ENCODE data around the gene SLC34A1.

Gene SLC34A1

GRCh38 chr5:177434437-177434836, 50.2 kb downstream of the SLC34A1 start:
- Histone ChIP-seq H3K36me3 (ENCODE audit: control insufficient read depth in 2 of 2, insufficient read depth in 2 of 2, low read length in 2 of 2) (peaks cover 18 to 39% of the 10 kb centered on the region in 2 donors), H3K27me3 (ENCODE audit: control insufficient read depth in 1 of 2, insufficient read depth in 2 of 2, low read length in 2 of 2) (no peaks in the 10 kb centered on the region), H3K9me3 (ENCODE audit: control insufficient read depth in 2 of 2, low read length in 2 of 2) (no peaks in the 10 kb centered on the region), H3K4me1 (ENCODE audit: control insufficient read depth, insufficient read depth, low read length) (peaks cover 20% of the 10 kb centered on the region), H3K4me3 (ENCODE audit: low read length in 2 of 2) (no peak overlapping the region), H3K9ac (ENCODE audit: low read length in 2 of 2) (no peak overlapping the region), H3K27ac (ENCODE audit: low read length) (no peak overlapping the region)

GRCh38 chr5:177434942-177435738, 50.9 kb downstream of the SLC34A1 start:
- Histone ChIP-seq H3K4me1 (ENCODE audit: control insufficient read depth, insufficient read depth, low read length) (peaks cover 20% of the 10 kb centered on the region), H3K4me3 (ENCODE audit: low read length in 2 of 2) (no peak overlapping the region), H3K27me3 (ENCODE audit: control insufficient read depth in 1 of 2, insufficient read depth in 2 of 2, low read length in 2 of 2) (no peaks in the 10 kb centered on the region), H3K9me3 (ENCODE audit: control insufficient read depth in 2 of 2, low read length in 2 of 2) (no peaks in the 10 kb centered on the region), H3K9ac (ENCODE audit: low read length in 2 of 2) (no peak overlapping the region), H3K27ac (ENCODE audit: low read length) (no peak overlapping the region), H3K36me3 (ENCODE audit: control insufficient read depth in 2 of 2, insufficient read depth in 2 of 2, low read length in 2 of 2) (peaks cover 18 to 40% of the 10 kb centered on the region in 2 donors)

GRCh38 chr5:177435847-177436536, 51.8 kb downstream of the SLC34A1 start:
- H3K4me1 ChIP-seq (ENCODE audit: control insufficient read depth, insufficient read depth, low read length), result peaks cover 16% of the 10 kb centered on the region
- H3K9ac ChIP-seq (ENCODE audit: low read length in 2 of 2), result no peak overlapping the region
- H3K27ac ChIP-seq (ENCODE audit: low read length), result no peak overlapping the region
- no peak overlapping the region for H3K4me3 ChIP-seq (ENCODE audit: low read length in 2 of 2)
- H3K27me3 ChIP-seq (ENCODE audit: control insufficient read depth in 1 of 2, insufficient read depth in 2 of 2, low read length in 2 of 2), result no peaks in the 10 kb centered on the region
- no peaks in the 10 kb centered on the region for H3K9me3 ChIP-seq (ENCODE audit: control insufficient read depth in 2 of 2, low read length in 2 of 2)
- H3K36me3 ChIP-seq (ENCODE audit: control insufficient read depth in 2 of 2, insufficient read depth in 2 of 2, low read length in 2 of 2), result peaks cover 18 to 40% of the 10 kb centered on the region in 2 donors

DNA sequence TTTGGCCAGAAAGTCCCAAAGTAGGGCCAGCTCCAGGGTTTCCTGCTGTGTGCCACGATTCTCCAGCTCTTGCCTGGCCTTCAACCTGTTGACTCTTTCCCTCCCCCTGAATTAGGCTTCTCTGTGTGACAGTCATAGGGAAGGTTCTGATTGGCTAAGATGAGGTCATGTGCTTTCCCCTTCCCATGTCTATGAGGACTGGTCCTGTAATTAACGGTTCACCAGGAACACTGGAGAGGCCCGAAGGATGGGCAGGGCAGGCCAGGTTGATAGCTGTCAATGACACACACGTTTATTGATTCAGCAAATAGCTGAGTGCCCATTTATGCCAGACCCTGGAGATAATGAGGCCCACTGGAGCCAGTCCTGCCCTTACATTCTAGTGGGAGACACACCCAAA, 53.4 kb downstream of the SLC34A1 start:
- Histone ChIP-seq H3K36me3 (ENCODE audit: control insufficient read depth in 2 of 2, insufficient read depth in 2 of 2, low read length in 2 of 2) (peaks cover 18 to 33% of the 10 kb centered on the region in 2 donors), H3K9me3 (ENCODE audit: control insufficient read depth in 2 of 2, low read length in 2 of 2) (no peaks in the 10 kb centered on the region), H3K4me3 (ENCODE audit: low read length in 2 of 2) (no peak overlapping the region), H3K4me1 (ENCODE audit: control insufficient read depth, insufficient read depth, low read length) (peaks cover 3% of the 10 kb centered on the region), H3K27me3 (ENCODE audit: control insufficient read depth in 1 of 2, insufficient read depth in 2 of 2, low read length in 2 of 2) (no peaks in the 10 kb centered on the region), H3K27ac (ENCODE audit: low read length) (no peak overlapping the region), H3K9ac (ENCODE audit: low read length in 2 of 2) (no peak overlapping the region)

GRCh38 chr5:177438468-177438867, 54.2 kb downstream of the SLC34A1 start:
- no peak overlapping the region for H3K4me3 ChIP-seq (ENCODE audit: low read length in 2 of 2)
- no peaks in the 10 kb centered on the region for H3K4me1 ChIP-seq (ENCODE audit: control insufficient read depth, insufficient read depth, low read length)
- H3K36me3 ChIP-seq (ENCODE audit: control insufficient read depth in 2 of 2, insufficient read depth in 2 of 2, low read length in 2 of 2), result peaks cover 18 to 28% of the 10 kb centered on the region in 2 donors
- H3K9ac ChIP-seq (ENCODE audit: low read length in 2 of 2), result no peak overlapping the region
- no peaks in the 10 kb centered on the region for H3K27me3 ChIP-seq (ENCODE audit: control insufficient read depth in 1 of 2, insufficient read depth in 2 of 2, low read length in 2 of 2)
- H3K27ac ChIP-seq (ENCODE audit: low read length), result no peak overlapping the region
- H3K9me3 ChIP-seq (ENCODE audit: control insufficient read depth in 2 of 2, low read length in 2 of 2), result no peaks in the 10 kb centered on the region

GRCh38 chr5:177439518-177440053, 55.4 kb downstream of the SLC34A1 start:
- Histone ChIP-seq H3K27ac (ENCODE audit: low read length) (no peak overlapping the region), H3K27me3 (ENCODE audit: control insufficient read depth in 1 of 2, insufficient read depth in 2 of 2, low read length in 2 of 2) (no peaks in the 10 kb centered on the region), H3K4me3 (ENCODE audit: low read length in 2 of 2) (no peak overlapping the region), H3K4me1 (ENCODE audit: control insufficient read depth, insufficient read depth, low read length) (no peaks in the 10 kb centered on the region), H3K36me3 (ENCODE audit: control insufficient read depth in 2 of 2, insufficient read depth in 2 of 2, low read length in 2 of 2) (peaks cover 11 to 18% of the 10 kb centered on the region in 2 donors), H3K9me3 (ENCODE audit: control insufficient read depth in 2 of 2, low read length in 2 of 2) (no peaks in the 10 kb centered on the region), H3K9ac (ENCODE audit: low read length in 2 of 2) (no peak overlapping the region)

DNA sequence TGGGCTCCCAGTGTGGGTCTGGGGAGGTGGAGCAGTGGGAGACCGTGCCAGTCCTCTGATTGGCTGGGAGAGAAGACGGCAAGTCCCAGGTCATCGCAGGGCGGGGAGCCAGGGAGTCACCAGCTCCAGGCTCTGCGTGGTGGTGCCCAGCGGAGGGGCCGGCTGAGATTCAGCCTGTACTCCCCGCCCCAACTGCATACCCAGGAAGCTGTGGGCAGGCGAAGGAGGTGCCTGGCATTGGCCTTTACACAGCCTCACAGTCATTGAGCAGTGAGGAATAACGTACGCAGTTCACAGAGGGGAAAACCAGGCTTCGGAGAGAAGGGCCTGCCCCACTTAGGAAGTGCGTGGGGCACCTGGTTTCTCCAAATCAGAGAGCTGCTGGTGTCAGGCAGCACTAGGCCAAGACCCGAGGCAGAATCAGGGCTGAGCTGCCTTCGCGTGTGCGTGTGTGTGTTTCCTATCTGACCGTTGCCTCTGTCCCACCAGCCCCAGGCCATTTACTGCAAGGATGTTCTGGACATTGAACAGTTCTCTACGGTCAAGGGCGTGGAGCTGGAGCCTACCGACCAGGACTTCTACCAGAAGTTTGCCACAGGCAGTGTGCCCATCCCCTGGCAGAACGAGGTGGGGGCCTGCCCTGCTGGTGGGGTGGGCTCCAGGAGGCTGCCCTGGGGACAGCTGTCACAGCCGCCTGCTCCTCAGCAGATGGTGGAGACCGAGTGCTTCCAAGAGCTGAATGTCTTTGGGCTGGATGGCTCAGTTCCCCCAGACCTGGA, 56.2 kb downstream of the SLC34A1 start:
- H3K27ac ChIP-seq (ENCODE audit: low read length), result no peak overlapping the region
- peaks cover 3 to 15% of the 10 kb centered on the region in 2 donors for H3K36me3 ChIP-seq (ENCODE audit: control insufficient read depth in 2 of 2, insufficient read depth in 2 of 2, low read length in 2 of 2)
- H3K27me3 ChIP-seq (ENCODE audit: control insufficient read depth in 1 of 2, insufficient read depth in 2 of 2, low read length in 2 of 2), result no peaks in the 10 kb centered on the region

GRCh38 chr5:177440990-177441780, 57.0 kb downstream of the SLC34A1 start:
- no peaks in the 10 kb centered on the region for H3K27me3 ChIP-seq (ENCODE audit: control insufficient read depth in 1 of 2, insufficient read depth in 2 of 2, low read length in 2 of 2)
- no peak overlapping the region for H3K9ac ChIP-seq (ENCODE audit: low read length in 2 of 2)
- peaks cover 4% of the 10 kb centered on the region for H3K4me1 ChIP-seq (ENCODE audit: control insufficient read depth, insufficient read depth, low read length)
- H3K4me3 ChIP-seq (ENCODE audit: low read length in 2 of 2), result no peak overlapping the region
- H3K9me3 ChIP-seq (ENCODE audit: control insufficient read depth in 2 of 2, low read length in 2 of 2), result no peaks in the 10 kb centered on the region
- H3K27ac ChIP-seq (ENCODE audit: low read length), result no peak overlapping the region
- H3K36me3 ChIP-seq (ENCODE audit: control insufficient read depth in 2 of 2, insufficient read depth in 2 of 2, low read length in 2 of 2), result peaks cover 0 to 15% of the 10 kb centered on the region in 2 donors

More for the DNA sequence above, 56.2 kb downstream of the SLC34A1 start:
- no peaks in the 10 kb centered on the region for H3K9me3 ChIP-seq (ENCODE audit: control insufficient read depth in 2 of 2, low read length in 2 of 2)
- no peak overlapping the region for H3K4me3 ChIP-seq (ENCODE audit: low read length in 2 of 2)
- H3K4me1 ChIP-seq (ENCODE audit: control insufficient read depth, insufficient read depth, low read length), result no peaks in the 10 kb centered on the region
- no peak overlapping the region for H3K9ac ChIP-seq (ENCODE audit: low read length in 2 of 2)

DNA sequence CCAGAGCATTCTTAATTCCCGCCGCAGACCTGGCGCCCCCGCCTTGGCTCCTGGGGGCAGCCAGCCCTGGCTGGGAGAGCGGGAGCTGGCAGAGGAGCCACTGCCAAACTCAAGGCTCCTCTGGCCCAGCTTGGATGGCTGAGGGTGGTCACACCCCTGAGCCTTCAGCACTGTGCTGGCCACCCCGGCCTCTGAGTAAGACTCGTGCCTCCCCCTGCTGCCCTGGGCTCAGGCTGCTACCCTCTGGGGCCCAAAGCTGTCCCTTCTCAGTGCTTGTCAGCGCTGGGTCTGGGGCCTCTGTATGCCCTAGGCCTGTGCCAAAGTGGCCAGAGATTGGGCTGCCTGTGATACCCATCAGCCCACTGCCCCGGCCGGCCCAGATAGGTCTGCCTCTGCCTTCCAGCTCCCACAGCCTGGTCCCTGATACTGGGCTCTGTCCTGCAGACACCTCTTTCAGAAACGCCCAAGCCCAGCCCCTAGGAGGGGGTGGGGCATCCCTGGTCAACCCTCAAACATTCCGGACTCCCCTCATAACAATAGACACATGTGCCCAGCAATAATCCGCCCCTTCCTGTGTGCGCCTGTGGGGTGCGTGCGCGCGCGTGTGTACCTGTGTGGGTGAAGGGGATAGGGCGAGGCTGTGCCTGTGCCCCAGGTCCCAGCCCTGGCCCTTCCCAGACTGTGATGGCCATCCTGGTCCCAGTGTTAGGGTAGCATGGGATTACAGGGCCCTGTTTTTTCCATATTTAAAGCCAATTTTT, 58.0 kb downstream of the SLC34A1 start:
- H3K9me3 ChIP-seq (ENCODE audit: control insufficient read depth in 2 of 2, low read length in 2 of 2), result no peaks in the 10 kb centered on the region
- H3K36me3 ChIP-seq (ENCODE audit: control insufficient read depth in 2 of 2, insufficient read depth in 2 of 2, low read length in 2 of 2), result peaks cover 0 to 12% of the 10 kb centered on the region in 2 donors
- peaks cover 12% of the 10 kb centered on the region for H3K4me1 ChIP-seq (ENCODE audit: control insufficient read depth, insufficient read depth, low read length)
- H3K9ac ChIP-seq (ENCODE audit: low read length in 2 of 2), result no peak overlapping the region
- no peak overlapping the region for H3K4me3 ChIP-seq (ENCODE audit: low read length in 2 of 2)
- no peaks in the 10 kb centered on the region for H3K27me3 ChIP-seq (ENCODE audit: control insufficient read depth in 1 of 2, insufficient read depth in 2 of 2, low read length in 2 of 2)
- no peak overlapping the region for H3K27ac ChIP-seq (ENCODE audit: low read length)

All from stomach smooth muscle (tissue), 2 donors.